HEK293 (cell line): ENCODE data around the gene ORC2.

Experiments used
- ELK4 ChIP-seq: IDR thresholded peaks from 2 replicates; pipeline ENCODE4 v1.6.1; 2011; ENCODE audit warnings: mild to moderate bottlenecking, low read depth, low read length, borderline replicate concordance
- MEIS1 ChIP-seq: sonication (generic); formaldehyde crosslinking; IDR thresholded peaks from 2 replicates; pipeline ENCODE4 v1.8.1; 2022; ENCODE audit warnings: missing genetic modification reagents, mild to moderate bottlenecking, borderline replicate concordance
- RBAK ChIP-seq: fragments of 450-650 bp; formaldehyde crosslinking; IDR thresholded peaks from 2 replicates; pipeline ENCODE4 v1.5.1; 2016; ENCODE audit warnings: missing biosample characterization, missing genetic modification characterization
- REST ChIP-seq: fragments of 450-650 bp; formaldehyde crosslinking; IDR thresholded peaks from 2 replicates; pipeline ENCODE4 v1.5.1; 2016; ENCODE audit warnings: missing biosample characterization, missing genetic modification characterization
- ZBTB49 ChIP-seq: fragments of 450-650 bp; formaldehyde crosslinking; IDR thresholded peaks from 2 replicates; pipeline ENCODE4 v1.5.1; 2016; ENCODE audit warnings: missing biosample characterization, missing genetic modification characterization, low read depth
- ZIC2 ChIP-seq: fragments of 450-650 bp; formaldehyde crosslinking; IDR thresholded peaks from 2 replicates; pipeline ENCODE4 v1.5.1; 2016; ENCODE audit warnings: missing biosample characterization, missing genetic modification characterization
- ZNF221 ChIP-seq: fragments of 450-650 bp; formaldehyde crosslinking; IDR thresholded peaks from 2 replicates; pipeline ENCODE4 v1.5.1; 2017; ENCODE audit warnings: missing biosample characterization, missing genetic modification characterization, borderline replicate concordance
- ZNF398 ChIP-seq: fragments of 450-650 bp; formaldehyde crosslinking; IDR thresholded peaks from 2 replicates; pipeline ENCODE4 v1.5.1; 2017; ENCODE audit warnings: missing biosample characterization, missing genetic modification characterization
- ZNF561 ChIP-seq: fragments of 450-650 bp; IDR thresholded peaks from 2 replicates; pipeline ENCODE4 v1.5.1; 2018; ENCODE audit warnings: missing biosample characterization, missing genetic modification characterization, borderline replicate concordance
- ZNF704 ChIP-seq: fragments of 450-650 bp; formaldehyde crosslinking; IDR thresholded peaks from 2 replicates; pipeline ENCODE4 v1.5.1; 2016; ENCODE audit warnings: missing biosample characterization, missing genetic modification characterization
- TF ChIP-seq, protein P1 (sequence below): fragments of 450-650 bp; formaldehyde crosslinking; IDR thresholded peaks from 2 replicates; pipeline ENCODE4 v1.5.1; 2016; ENCODE audit warnings: missing biosample characterization, missing genetic modification characterization, low read depth
- TF ChIP-seq, protein P2 (sequence below): fragments of 450-650 bp; formaldehyde crosslinking; IDR thresholded peaks from 2 replicates; pipeline ENCODE4 v1.5.1; 2016; ENCODE audit warnings: missing biosample characterization, missing genetic modification characterization

GRCh38 chr2:200939832-200940231 is 23.6 kb downstream of the ORC2 start:
- TF ChIP-seq ZNF704, result no peak
- TF ChIP-seq ZIC2 (tag by site-specific recombination), result no peak
- TF ChIP-seq, protein P1, sequence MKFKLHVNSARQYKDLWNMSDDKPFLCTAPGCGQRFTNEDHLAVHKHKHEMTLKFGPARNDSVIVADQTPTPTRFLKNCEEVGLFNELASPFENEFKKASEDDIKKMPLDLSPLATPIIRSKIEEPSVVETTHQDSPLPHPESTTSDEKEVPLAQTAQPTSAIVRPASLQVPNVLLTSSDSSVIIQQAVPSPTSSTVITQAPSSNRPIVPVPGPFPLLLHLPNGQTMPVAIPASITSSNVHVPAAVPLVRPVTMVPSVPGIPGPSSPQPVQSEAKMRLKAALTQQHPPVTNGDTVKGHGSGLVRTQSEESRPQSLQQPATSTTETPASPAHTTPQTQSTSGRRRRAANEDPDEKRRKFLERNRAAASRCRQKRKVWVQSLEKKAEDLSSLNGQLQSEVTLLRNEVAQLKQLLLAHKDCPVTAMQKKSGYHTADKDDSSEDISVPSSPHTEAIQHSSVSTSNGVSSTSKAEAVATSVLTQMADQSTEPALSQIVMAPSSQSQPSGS (tag by site-specific recombination), result no peak
- no peak for TF ChIP-seq ELK4
- TF ChIP-seq ZNF221 (tag by site-specific recombination), result no peak
- TF ChIP-seq, protein P2, sequence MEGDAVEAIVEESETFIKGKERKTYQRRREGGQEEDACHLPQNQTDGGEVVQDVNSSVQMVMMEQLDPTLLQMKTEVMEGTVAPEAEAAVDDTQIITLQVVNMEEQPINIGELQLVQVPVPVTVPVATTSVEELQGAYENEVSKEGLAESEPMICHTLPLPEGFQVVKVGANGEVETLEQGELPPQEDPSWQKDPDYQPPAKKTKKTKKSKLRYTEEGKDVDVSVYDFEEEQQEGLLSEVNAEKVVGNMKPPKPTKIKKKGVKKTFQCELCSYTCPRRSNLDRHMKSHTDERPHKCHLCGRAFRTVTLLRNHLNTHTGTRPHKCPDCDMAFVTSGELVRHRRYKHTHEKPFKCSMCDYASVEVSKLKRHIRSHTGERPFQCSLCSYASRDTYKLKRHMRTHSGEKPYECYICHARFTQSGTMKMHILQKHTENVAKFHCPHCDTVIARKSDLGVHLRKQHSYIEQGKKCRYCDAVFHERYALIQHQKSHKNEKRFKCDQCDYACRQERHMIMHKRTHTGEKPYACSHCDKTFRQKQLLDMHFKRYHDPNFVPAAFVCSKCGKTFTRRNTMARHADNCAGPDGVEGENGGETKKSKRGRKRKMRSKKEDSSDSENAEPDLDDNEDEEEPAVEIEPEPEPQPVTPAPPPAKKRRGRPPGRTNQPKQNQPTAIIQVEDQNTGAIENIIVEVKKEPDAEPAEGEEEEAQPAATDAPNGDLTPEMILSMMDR (tag by site-specific recombination), result no peak
- no peak for TF ChIP-seq ZBTB49 (tag by site-specific recombination)
- TF ChIP-seq ZNF561 (tag by site-specific recombination), result no peak
- no peak for TF ChIP-seq RBAK (tag by site-specific recombination)
- no peak for TF ChIP-seq REST (tag by site-specific recombination)
- no peak for TF ChIP-seq MEIS1 (CRISPR knock-in tag)
- TF ChIP-seq ZNF398 (tag by site-specific recombination), result no peak
